Left lung (tissue), 10 donors: ENCODE data around the gene DLGAP3. TPM values are rescaled to one million over a fixed set of nuclear protein-coding genes. Genes with fewer than 3 reads are reported as not detected.
"Not testable (repeated sequence)": the region's sequence is repeated elsewhere in the genome, so short reads cannot be mapped to it uniquely, and the experiment has no call there.

Source experiments
- ATAC-seq: fragments of 200-7000 bp; cut with Tn5 transposase; one replicate; pipeline ENCODE4 v1.9.1; 2020; ENCODE audit warnings: moderate library complexity
- DNase-seq, 4 donors: peaks; one replicate each; pipeline ENCODE4 v3.0.0-alpha.2; 2013 to 2020
- H3K27ac ChIP-seq, 2 donors: fragments of 200-600 bp; sonication (generic) in 1 of 2; one replicate each; pipeline versions ENCODE4 v1.5.0 to v1.8.0; 2020 to 2021
- H3K27me3 ChIP-seq, 2 donors: fragments of 200-600 bp; sonication (generic) in 1 of 2; one replicate each; pipeline versions ENCODE4 v1.5.0 to v1.8.0; 2020 to 2021
- H3K36me3 ChIP-seq, 2 donors: fragments of 200-600 bp; sonication (generic) in 1 of 2; one replicate each; pipeline versions ENCODE4 v1.5.0 to v1.8.0; 2020 to 2021
- H3K4me1 ChIP-seq, 2 donors: fragments of 200-600 bp; one replicate each; pipeline ENCODE4 v1.8.0; 2021
- H3K4me3 ChIP-seq, 2 donors: fragments of 200-600 bp; sonication (generic) in 1 of 2; one replicate each; pipeline versions ENCODE4 v1.5.0 to v1.8.0; 2020 to 2021; ENCODE audit warnings: mild to moderate bottlenecking in 1 of 2
- H3K9me3 ChIP-seq, 2 donors: fragments of 200-600 bp; sonication (generic) in 1 of 2; one replicate each; pipeline versions ENCODE4 v1.5.0 to v1.8.0; 2020 to 2021
- CTCF ChIP-seq, 2 donors: fragments of 200-600 bp; sonication (generic) in 1 of 2; IDR thresholded peaks; one replicate each; pipeline versions ENCODE4 v1.5.0 to v1.8.0; 2021; ENCODE audit warnings: antibody characterized with exemption in 2 of 2
- intact Hi-C, 2 donors: fragments of 100-400 bp; cut with DNase I; formaldehyde crosslinking; loops; one replicate each; pipeline versions ENCODE4 v1.11.2 to v1.14.2; 2022
- polyA plus RNA-seq, 6 donors: library from polyadenylated mRNA; unstranded; fragments of 120-200 nt; gene quantifications; one replicate each; pipeline ENCODE4 v1.2.1, GENCODE V29; 2013; ENCODE audit not compliant: insufficient read length in 6 of 6
- total RNA-seq, 2 donors: library from RNA; stranded (reverse); fragmentation: NEBNext Ultra II Directional; extraction: Animal tissue kit (Norgen Biotek cat#: 25700); gene quantifications; one replicate each; pipeline ENCODE4 v1.2.1, GENCODE V29; 2021
- donor health status: DM: no; HTN: yes; CAD: no.
- donor health status: DM: no; HTN: no; CAD: no.

The DLGAP3 gene
- total and polyA plus RNA-seq, 8 donors: 0.11 to 0.46 (median 0.13) TPM

GRCh38 chr1:34946211-34946610, 16.8 kb upstream of the DLGAP3 start:
- Histone ChIP-seq H3K27me3 (peaks cover 0 to 4% of the 10 kb centered on the region in 2 donors), H3K36me3 (no peaks in the 10 kb centered on the region), H3K4me3 (no peak overlapping the region), H3K27ac (no peak overlapping the region), H3K4me1 (no peaks in the 10 kb centered on the region), H3K9me3 (no peaks in the 10 kb centered on the region)
- intact Hi-C loops: no loop called here
- TF ChIP-seq CTCF (IDR thresholded peaks at IDR 0.05): no peak
- no peak for DNase-seq
- no peak for ATAC-seq

- H3K4me1 ChIP-seq, ATAC-seq, H3K36me3 ChIP-seq, H3K9me3 ChIP-seq, DNase-seq, H3K4me3 ChIP-seq, intact Hi-C loops, H3K27ac ChIP-seq: not testable (repeated sequence)
- H3K27me3 ChIP-seq: peaks cover 5 to 38% of the 10 kb centered on the region in 2 donors
Measured at GRCh38 chr1:34941798-34942197, 12.3 kb upstream of the DLGAP3 start.

GRCh38 chr1:34930702-34931071, 1.2 kb upstream of the DLGAP3 start:
- Histone ChIP-seq H3K4me3 (no peak overlapping the region), H3K36me3 (no peaks in the 10 kb centered on the region), H3K27me3 (peaks cover 47 to 78% of the 10 kb centered on the region in 2 donors), H3K27ac (no peak overlapping the region), H3K9me3 (no peaks in the 10 kb centered on the region), H3K4me1 (peaks cover 3 to 16% of the 10 kb centered on the region in 2 donors)
- intact Hi-C loops: no loop called here
- DNase-seq: no peak
- TF ChIP-seq CTCF (IDR thresholded peaks at IDR 0.05): no peak
- ATAC-seq: no peak

- Histone ChIP-seq H3K4me3 (peak overlapping the region; percentile 9 to 30), H3K27ac (no peak overlapping the region), H3K9me3 (no peaks in the 10 kb centered on the region), H3K4me1 (peaks cover 3 to 16% of the 10 kb centered on the region in 2 donors), H3K36me3 (no peaks in the 10 kb centered on the region), H3K27me3 (peaks cover 47 to 84% of the 10 kb centered on the region in 2 donors)
- ATAC-seq (no peak), DNase-seq (no peak)
- intact Hi-C loops: no loop called here
- TF ChIP-seq CTCF (IDR thresholded peaks at IDR 0.05): no peak
Measured at GRCh38 chr1:34929853-34930701, 627 bp upstream of the DLGAP3 start.

GRCh38 chr1:34928699-34929496, 552 bp downstream of the DLGAP3 start:
- ATAC-seq (no peak), DNase-seq (no peak)
- H3K27me3 ChIP-seq: peaks cover 47 to 96% of the 10 kb centered on the region in 2 donors
- no peak overlapping the region for H3K27ac ChIP-seq
- TF ChIP-seq CTCF (IDR thresholded peaks at IDR 0.05): no peak
- H3K9me3 ChIP-seq: no peaks in the 10 kb centered on the region
- H3K4me1 ChIP-seq: peaks cover 3 to 16% of the 10 kb centered on the region in 2 donors
- intact Hi-C loops: no loop called here
- no peaks in the 10 kb centered on the region for H3K36me3 ChIP-seq
- peak overlapping the region in 1 of 2 donors; percentile 30 for H3K4me3 ChIP-seq
